ENCODE data around the gene ISLR2. TPM values are rescaled to one million over a fixed set of nuclear protein-coding genes. Genes with fewer than 3 reads are reported as not detected.

The ISLR2 gene
- total RNA-seq, 2 donors from 2014 or later: not detected

- no peaks in the 10 kb centered on the region for H3K36me3 Mint-ChIP-seq
- no peak overlapping the region for H3K27ac Mint-ChIP-seq
- no peaks in the 10 kb centered on the region for H3K9me3 Mint-ChIP-seq
Observed at GRCh38 chr15:74124196-74124595, 6.2 kb upstream of the ISLR2 start.

GRCh38 chr15:74124759-74125158 lies 5.6 kb upstream of the ISLR2 start:
- Mint-ChIP-seq H3K27ac (no peak overlapping the region), H3K9me3 (no peaks in the 10 kb centered on the region), H3K36me3 (no peaks in the 10 kb centered on the region)
- ATAC-seq: no peak
- DNase-seq (ENCODE audit: low spot score in 2 of 2): no peak

More at GRCh38 chr15:74124196-74124595, 6.2 kb upstream of the ISLR2 start:
- ATAC-seq (no peak), DNase-seq (ENCODE audit: low spot score in 2 of 2) (no peak)

GRCh38 chr15:74127255-74127953 lies 3.0 kb upstream of the ISLR2 start:
- Mint-ChIP-seq H3K27ac (no peak overlapping the region), H3K36me3 (no peaks in the 10 kb centered on the region), H3K9me3 (no peaks in the 10 kb centered on the region)
- ATAC-seq (peak; percentile 94 to 95), DNase-seq (ENCODE audit: low spot score in 2 of 2) (peak; percentile 79 to 99)

GRCh38 chr15:74127954-74128784 lies 2.2 kb upstream of the ISLR2 start:
- Mint-ChIP-seq H3K36me3 (no peaks in the 10 kb centered on the region), H3K27ac (peak overlapping the region in 1 of 2 donors; percentile 55), H3K9me3 (no peaks in the 10 kb centered on the region)
- ATAC-seq (peak in 1 of 2 donors; percentile 32), DNase-seq (ENCODE audit: low spot score in 2 of 2) (peak in 1 of 2 donors; percentile 14)

GRCh38 chr15:74128785-74129585 lies 1.4 kb upstream of the ISLR2 start:
- no peak for ATAC-seq
- Mint-ChIP-seq H3K36me3 (no peaks in the 10 kb centered on the region), H3K9me3 (no peaks in the 10 kb centered on the region), H3K27ac (no peak overlapping the region)
- DNase-seq (ENCODE audit: low spot score in 2 of 2): no peak

- no peak for ATAC-seq
- Mint-ChIP-seq H3K27ac (no peak overlapping the region), H3K9me3 (no peaks in the 10 kb centered on the region), H3K36me3 (no peaks in the 10 kb centered on the region)
- DNase-seq (ENCODE audit: low spot score in 2 of 2): peak in 1 of 2 donors; percentile 23
Observed at GRCh38 chr15:74129586-74130154, 716 bp upstream of the ISLR2 start.

- no peak overlapping the region for H3K27ac Mint-ChIP-seq
- no peaks in the 10 kb centered on the region for H3K9me3 Mint-ChIP-seq
- H3K36me3 Mint-ChIP-seq: no peaks in the 10 kb centered on the region
- no peak for DNase-seq (ENCODE audit: low spot score in 2 of 2)
- ATAC-seq: no peak
Observed at GRCh38 chr15:74130849-74131627, 652 bp downstream of the ISLR2 start.

GRCh38 chr15:74131628-74132413 lies 1.4 kb downstream of the ISLR2 start:
- peak in 1 of 2 donors; percentile 22 for DNase-seq (ENCODE audit: low spot score in 2 of 2)
- Mint-ChIP-seq H3K36me3 (no peaks in the 10 kb centered on the region), H3K27ac (peak overlapping the region in 1 of 2 donors; percentile 76), H3K9me3 (no peaks in the 10 kb centered on the region)
- no peak for ATAC-seq

- ATAC-seq (peak in 1 of 2 donors; percentile 66), DNase-seq (ENCODE audit: low spot score in 2 of 2) (peak in 1 of 2 donors; percentile 48)
- Mint-ChIP-seq H3K9me3 (no peaks in the 10 kb centered on the region), H3K36me3 (no peaks in the 10 kb centered on the region), H3K27ac (no peak overlapping the region)
Observed at GRCh38 chr15:74132681-74133651, 2.6 kb downstream of the ISLR2 start.

- H3K27ac Mint-ChIP-seq: no peak overlapping the region
- DNase-seq (ENCODE audit: low spot score in 2 of 2): peak in 1 of 2 donors; percentile 26
- H3K36me3 Mint-ChIP-seq: no peaks in the 10 kb centered on the region
Observed at GRCh38 chr15:74133694-74134386, 3.5 kb downstream of the ISLR2 start.

GRCh38 chr15:74134387-74135027 lies 4.1 kb downstream of the ISLR2 start:
- Mint-ChIP-seq H3K27ac (peak overlapping the region in 1 of 2 donors; percentile 81), H3K9me3 (no peaks in the 10 kb centered on the region), H3K36me3 (no peaks in the 10 kb centered on the region)
- ATAC-seq (peak; percentile 49 to 69), DNase-seq (ENCODE audit: low spot score in 2 of 2) (peak in 1 of 2 donors; percentile 51)

More at GRCh38 chr15:74133694-74134386, 3.5 kb downstream of the ISLR2 start:
- no peaks in the 10 kb centered on the region for H3K9me3 Mint-ChIP-seq
- no peak for ATAC-seq

GRCh38 chr15:74135041-74135565 lies 4.7 kb downstream of the ISLR2 start:
- peak overlapping the region in 1 of 2 donors; percentile 81 for H3K27ac Mint-ChIP-seq

GRCh38 chr15:74136540-74136813 lies 6.1 kb downstream of the ISLR2 start:
- ATAC-seq (no peak), DNase-seq (ENCODE audit: low spot score in 2 of 2) (no peak)
- no peak overlapping the region for H3K27ac Mint-ChIP-seq
- no peaks in the 10 kb centered on the region for H3K36me3 Mint-ChIP-seq
- no peaks in the 10 kb centered on the region for H3K9me3 Mint-ChIP-seq

More at GRCh38 chr15:74135041-74135565, 4.7 kb downstream of the ISLR2 start:
- no peak for ATAC-seq
- no peak for DNase-seq (ENCODE audit: low spot score in 2 of 2)
- Mint-ChIP-seq H3K36me3 (no peaks in the 10 kb centered on the region), H3K9me3 (no peaks in the 10 kb centered on the region)

Measured in activated naive CD4-positive, alpha-beta T cell treated with anti-CD3 and anti-CD28 coated beads, Interleukin-2, amount 50 U/mL, for 72 hours (primary cell).